PC-3 (cell line): ENCODE results near the gene POTEG. TPM values are rescaled to one million over a fixed set of nuclear protein-coding genes. Genes with fewer than 3 reads are reported as not detected.
"Not testable (repeated sequence)": the region's sequence is repeated elsewhere in the genome, so short reads cannot be mapped to it uniquely, and the experiment has no call there.

Experiments used
- ATAC-seq: fragments of 200-7000 bp; cut with Tn5 transposase; 2 replicates; pipeline ENCODE4 v1.9.1; 2020; ENCODE audit warnings: mild to moderate bottlenecking, moderate library complexity
- Bru-seq: library from RNA; stranded (reverse); fragments of 400-500 nt; gene quantifications from one replicate; lab custom pipeline; 2021; lab: Mats Ljungman, UMichigan
- BruChase-seq, 2 experiments: library from RNA; stranded (reverse); fragments of 400-500 nt; gene quantifications; one replicate each; lab custom pipeline; 2021; lab: Mats Ljungman, UMichigan
- BruUV-seq: library from RNA; stranded (reverse); fragments of 400-500 nt; replicated peaks from 2 replicates; lab custom pipeline; 2021; lab: Mats Ljungman, UMichigan
- CTCF ChIA-PET: fragments of 300-600 bp; sonication (Branson Sonifier 250); formaldehyde crosslinking; loops from one replicate; lab custom pipeline; 2022; ENCODE audit warnings: antibody characterized with exemption; lab: Charles Lee
- POLR2A ChIA-PET: fragments of 300-600 bp; sonication (Branson Sonifier 250); formaldehyde crosslinking; loops from one replicate; lab custom pipeline; 2022; ENCODE audit warnings: antibody characterized with exemption; ENCODE audit not compliant: unreplicated experiment; lab: Charles Lee
- DNase-seq: peaks from one replicate; pipeline ENCODE4 v3.0.0-alpha.2; 2015
- H2AFZ ChIP-seq: fragments of 300-600 bp; sonication (generic); 2 replicates; pipeline ENCODE4 v1.6.0; 2016; ENCODE audit warnings: antibody characterized with exemption, low read length
- H3F3A ChIP-seq: fragments of 300-600 bp; sonication (generic); one replicate; pipeline ENCODE4 v1.6.0; 2017; ENCODE audit warnings: antibody characterized with exemption, low read length, control low read depth, mild to moderate bottlenecking; ENCODE audit not compliant: unreplicated experiment
- H3K27ac ChIP-seq: fragments of 300-600 bp; sonication (generic); 2 replicates; pipeline ENCODE4 v1.5.1; 2016; ENCODE audit warnings: mild to moderate bottlenecking, low read length
- H3K27me3 ChIP-seq: fragments of 300-600 bp; sonication (generic); 2 replicates; pipeline ENCODE4 v1.6.1; 2016; ENCODE audit warnings: low read length, mixed read lengths
- H3K36me3 ChIP-seq: fragments of 300-600 bp; sonication (generic); 2 replicates; pipeline ENCODE4 v1.6.1; 2016; ENCODE audit warnings: low read depth, mixed run types, low read length, mixed read lengths
- H3K4me1 ChIP-seq: fragments of 300-600 bp; sonication (generic); 2 replicates; pipeline ENCODE4 v1.5.1; 2016; ENCODE audit warnings: low read length; ENCODE audit not compliant: insufficient read depth
- H3K4me2 ChIP-seq: fragments of 300-600 bp; sonication (generic); 2 replicates; pipeline ENCODE4 v1.6.0; 2016; ENCODE audit warnings: low read length
- H3K4me3 ChIP-seq: fragments of 300-600 bp; sonication (generic); 2 replicates; pipeline ENCODE4 v1.5.1; 2016; ENCODE audit warnings: mild to moderate bottlenecking, low read length, mixed read lengths
- H3K79me2 ChIP-seq: fragments of 300-600 bp; sonication (generic); 2 replicates; pipeline ENCODE4 v1.6.1; 2017; ENCODE audit warnings: low read length, mixed read lengths
- H3K9ac ChIP-seq: fragments of 300-600 bp; sonication (generic); 2 replicates; pipeline ENCODE4 v1.6.0; 2016; ENCODE audit warnings: mild to moderate bottlenecking, low read length
- H3K9me2 ChIP-seq: fragments of 300-600 bp; sonication (generic); replicated peaks from 2 replicates; pipeline ENCODE4 v1.6.1; 2016; ENCODE audit warnings: mixed run types, low read length, mixed read lengths
- H3K9me3 ChIP-seq: fragments of 300-600 bp; sonication (generic); 2 replicates; pipeline ENCODE4 v1.6.1; 2016; ENCODE audit warnings: low read length, mixed read lengths
- H4K20me1 ChIP-seq: fragments of 300-600 bp; sonication (generic); 2 replicates; pipeline ENCODE4 v1.6.1; 2016; ENCODE audit warnings: low read length, mixed read lengths
- intact Hi-C: fragments of 100-400 bp; cut with micrococcal nuclease; formaldehyde crosslinking; loops from 2 replicates; pipeline ENCODE4 v1.9.0; 2023
- long read RNA-seq: library from polyadenylated mRNA; unstranded; transcript quantifications from one replicate; pipeline ENCODE4 v2.0.0, GENCODE V29; 2021; ENCODE audit not compliant: unreplicated experiment
- total RNA-seq: library from RNA; depleted of rRNA; stranded (reverse); fragments of >200 nt; gene quantifications from 2 replicates; pipeline ENCODE4 v1.2.3, GENCODE V29; 2014; rRNA removed

The POTEG gene
- total RNA-seq (0.12 TPM in 1 of 2 replicates, not detected in the other), Bru-seq, nascent RNA (not detected), BruChase-seq, experiment 1, labeled RNA remaining after a 6-hour chase (not detected), BruChase-seq, experiment 2, labeled RNA remaining after a 2-hour chase (not detected)
- long read RNA-seq = 0 reads

DNA sequence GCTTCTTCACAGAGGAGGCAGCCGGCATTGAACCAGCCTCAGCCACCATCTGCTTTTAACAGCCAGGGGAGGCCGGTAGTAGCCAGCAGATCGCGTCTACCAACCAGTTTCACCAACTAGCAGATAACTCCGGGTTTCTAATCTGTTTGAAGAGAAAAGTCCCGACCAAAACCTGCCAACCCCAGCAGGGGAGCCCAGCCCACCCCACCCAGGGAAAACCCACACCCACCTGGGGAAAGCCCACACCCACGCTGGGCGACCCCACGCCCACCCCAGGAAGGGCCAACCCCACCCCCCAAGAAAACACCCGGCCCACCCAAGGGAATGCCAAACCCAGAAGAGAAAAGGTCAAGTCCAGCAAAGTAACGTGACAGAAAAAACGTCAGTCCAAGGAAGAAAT lies at the start of gene POTEG:
TSS of gene POTEG (minus strand) at position 101 of the 400 bp plus-strand sequence. CDS start at position 49, 52 bp downstream.
- H2AFZ ChIP-seq, H3K36me3 ChIP-seq, ATAC-seq, H3K9me3 ChIP-seq, POLR2A ChIA-PET, H3K27ac ChIP-seq, H3K79me2 ChIP-seq, CTCF ChIA-PET, H3K9ac ChIP-seq, DNase-seq, intact Hi-C loops, H4K20me1 ChIP-seq, H3K4me1 ChIP-seq, BruUV-seq, H3K4me3 ChIP-seq, H3K9me2 ChIP-seq, H3K27me3 ChIP-seq, H3K4me2 ChIP-seq, H3F3A ChIP-seq: not testable (repeated sequence)

DNA sequence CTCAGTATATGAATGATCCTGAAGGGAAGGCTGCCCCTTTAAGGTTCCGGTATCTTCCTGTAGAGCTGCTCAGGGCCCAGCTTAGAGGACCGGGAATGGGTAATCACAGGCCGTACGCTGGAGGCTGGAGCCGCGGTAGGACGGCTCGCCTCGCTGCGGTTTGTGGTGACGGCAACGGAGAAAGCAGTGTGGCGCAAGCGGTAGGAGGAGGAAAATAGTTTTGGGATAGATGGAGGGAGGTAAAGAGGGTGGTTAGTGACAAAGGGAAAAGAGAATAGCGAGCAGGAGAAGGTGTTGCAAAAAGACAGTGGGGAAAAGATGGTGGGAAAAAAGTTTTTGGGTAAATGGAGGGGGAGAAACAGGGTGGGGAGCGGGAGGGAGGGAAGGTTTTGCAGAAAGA lies 48.0 kb upstream of the POTEG start:
- ATAC-seq, intact Hi-C loops: not testable (repeated sequence)

DNA sequence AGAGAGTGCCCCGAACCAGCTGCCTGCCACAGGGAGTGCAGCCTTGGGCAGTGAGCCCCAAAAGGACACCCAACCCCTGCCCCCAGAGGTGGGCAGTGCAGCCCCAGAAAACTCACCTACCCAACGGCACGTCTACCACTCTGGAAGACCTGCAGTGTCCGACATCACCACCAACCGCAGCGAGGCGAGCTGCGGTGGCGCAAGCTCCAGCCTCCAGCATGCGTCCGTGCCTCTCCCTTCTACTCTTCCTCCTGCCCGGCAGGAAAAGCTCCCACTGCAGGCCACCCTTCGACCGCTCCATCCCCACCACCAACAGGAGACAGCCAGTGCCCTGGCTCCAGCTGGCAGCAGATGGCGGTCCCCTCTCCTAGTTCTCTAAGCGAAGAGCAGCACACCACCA lies 47.3 kb upstream of the POTEG start:
- H3K9ac ChIP-seq, H3K9me2 ChIP-seq, H3K4me3 ChIP-seq, BruUV-seq, DNase-seq, ATAC-seq, H3K27ac ChIP-seq, CTCF ChIA-PET, H3K4me1 ChIP-seq, H3K9me3 ChIP-seq, intact Hi-C loops, H3K79me2 ChIP-seq, H3K4me2 ChIP-seq, H3F3A ChIP-seq, H3K27me3 ChIP-seq, H2AFZ ChIP-seq, H3K36me3 ChIP-seq, POLR2A ChIA-PET, H4K20me1 ChIP-seq: not testable (repeated sequence)

More for the DNA sequence above, 48.0 kb upstream of the POTEG start:
- H4K20me1 ChIP-seq, H3K9me2 ChIP-seq, H3K27me3 ChIP-seq, H3K36me3 ChIP-seq, H3K79me2 ChIP-seq, CTCF ChIA-PET, POLR2A ChIA-PET, H3K9ac ChIP-seq, BruUV-seq, DNase-seq, H3K4me3 ChIP-seq, H3K27ac ChIP-seq, H3K9me3 ChIP-seq, H3K4me1 ChIP-seq, H2AFZ ChIP-seq, H3F3A ChIP-seq, H3K4me2 ChIP-seq: not testable (repeated sequence)

DNA sequence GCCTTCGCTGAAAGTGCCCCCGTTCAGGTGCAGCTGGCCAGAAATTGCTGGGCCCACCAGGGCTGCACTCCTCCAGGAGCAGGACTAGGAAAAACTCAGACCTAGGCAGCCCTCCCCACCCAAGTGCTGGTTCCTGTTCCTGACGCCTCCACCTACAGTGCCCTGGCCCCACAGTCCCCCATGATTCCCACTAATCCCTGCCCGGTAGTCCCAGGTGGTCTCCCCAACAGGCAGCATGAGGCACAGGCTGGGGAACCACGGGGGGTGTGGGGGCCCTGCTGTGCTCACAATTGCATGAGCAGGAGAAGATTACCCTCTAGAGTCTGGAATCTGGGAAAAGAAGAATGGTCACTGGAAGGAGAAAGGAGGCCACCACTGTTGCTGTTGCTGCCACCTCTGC lies 46.4 kb upstream of the POTEG start:
- ATAC-seq, H3K4me1 ChIP-seq, H3K27me3 ChIP-seq, H3K9me2 ChIP-seq, H3K36me3 ChIP-seq, H3K9ac ChIP-seq, H3K27ac ChIP-seq, BruUV-seq, DNase-seq, H3K9me3 ChIP-seq, H3K4me3 ChIP-seq, H2AFZ ChIP-seq, H4K20me1 ChIP-seq, POLR2A ChIA-PET, CTCF ChIA-PET, H3K79me2 ChIP-seq, H3F3A ChIP-seq, H3K4me2 ChIP-seq, intact Hi-C loops: not testable (repeated sequence)

DNA sequence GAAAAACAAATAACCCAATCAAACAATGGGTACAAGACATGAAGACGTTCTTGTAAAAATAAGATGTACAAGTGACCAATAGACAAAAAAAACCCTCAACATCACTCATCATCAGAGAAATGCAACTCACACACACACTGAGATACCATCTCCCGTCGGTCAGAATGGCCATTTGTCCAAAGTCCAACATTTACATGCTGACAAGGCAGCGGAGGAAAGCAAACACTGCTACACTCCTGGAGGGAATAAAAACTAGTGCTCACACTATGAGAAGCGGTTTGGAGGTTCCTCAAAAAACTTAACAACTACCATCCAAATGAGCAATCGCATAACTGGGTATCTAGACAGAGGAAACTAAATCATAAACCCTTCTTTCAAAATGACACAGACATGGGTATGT lies 11.6 kb upstream of the POTEG start:
- ATAC-seq, CTCF ChIA-PET, H3F3A ChIP-seq, H2AFZ ChIP-seq, H3K9ac ChIP-seq, H4K20me1 ChIP-seq, H3K9me3 ChIP-seq, DNase-seq, H3K4me1 ChIP-seq, H3K4me2 ChIP-seq, intact Hi-C loops, H3K27ac ChIP-seq, H3K79me2 ChIP-seq, POLR2A ChIA-PET, H3K27me3 ChIP-seq, H3K4me3 ChIP-seq, H3K36me3 ChIP-seq, BruUV-seq, H3K9me2 ChIP-seq: not testable (repeated sequence)

DNA sequence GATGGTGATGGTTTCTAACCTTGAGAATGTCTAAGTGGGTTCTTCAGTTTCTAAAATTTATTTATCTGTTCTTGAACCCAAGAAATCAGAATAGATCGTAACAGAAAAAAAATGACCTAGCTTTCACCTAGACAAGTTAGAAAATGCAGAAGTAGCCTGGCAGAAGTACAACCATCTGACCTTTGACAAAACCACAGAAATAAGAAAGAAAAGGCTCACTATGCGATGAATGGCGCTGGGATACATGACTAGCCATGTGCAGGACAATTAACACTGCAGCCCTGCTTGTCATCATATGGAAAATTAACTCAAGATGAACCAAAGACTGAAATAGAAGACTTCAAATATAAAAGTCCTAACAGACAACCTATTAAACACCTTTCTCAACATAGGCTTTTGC lies 5.7 kb upstream of the POTEG start:
- H3F3A ChIP-seq, H3K4me3 ChIP-seq, H3K9me2 ChIP-seq, H2AFZ ChIP-seq, H3K27me3 ChIP-seq, H3K9me3 ChIP-seq, H4K20me1 ChIP-seq, intact Hi-C loops, DNase-seq, H3K4me1 ChIP-seq, CTCF ChIA-PET, H3K9ac ChIP-seq, H3K4me2 ChIP-seq, H3K36me3 ChIP-seq, H3K79me2 ChIP-seq, H3K27ac ChIP-seq, POLR2A ChIA-PET, BruUV-seq, ATAC-seq: not testable (repeated sequence)

DNA sequence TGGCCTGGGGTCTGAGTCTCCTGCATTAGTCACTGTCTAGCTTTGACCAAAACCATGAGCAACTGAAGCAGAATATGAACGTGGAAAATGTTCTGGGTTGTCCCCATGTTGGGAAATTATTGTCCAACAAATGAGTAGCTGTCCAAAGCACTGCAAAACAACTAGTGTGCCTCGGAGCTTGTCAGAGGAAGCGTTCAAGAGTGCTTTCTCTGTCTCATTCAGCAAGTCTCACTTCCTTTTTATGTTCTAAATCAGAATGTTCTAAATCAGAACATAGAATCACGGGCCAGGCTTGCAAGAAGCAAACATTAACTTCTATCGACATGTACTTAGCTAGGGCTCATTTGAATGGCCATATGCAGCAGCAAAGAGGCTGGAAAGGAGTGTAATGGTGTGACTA lies 5.1 kb upstream of the POTEG start:
- ATAC-seq, CTCF ChIA-PET, H3K79me2 ChIP-seq, H3K9me2 ChIP-seq, H3K4me1 ChIP-seq, H2AFZ ChIP-seq, intact Hi-C loops, H3F3A ChIP-seq, H3K36me3 ChIP-seq, H3K4me3 ChIP-seq, BruUV-seq, H3K27ac ChIP-seq, H3K9me3 ChIP-seq, DNase-seq, H3K9ac ChIP-seq, H3K4me2 ChIP-seq, H4K20me1 ChIP-seq, POLR2A ChIA-PET, H3K27me3 ChIP-seq: not testable (repeated sequence)
